Kidney glomerular epithelial cell (primary cell): ENCODE measurements around the gene ZNF93.
"Not testable (repeated sequence)": the region's sequence is repeated elsewhere in the genome, so short reads cannot be mapped to it uniquely, and the experiment has no call there.

Experiments
- DNase-seq: peaks from one replicate; lab custom pipeline; 2025; lab: John Stamatoyannopoulos, UW

Gene ZNF93

GRCh38 chr19:19900729-19901444, at the start of gene ZNF93:
TSS of gene ZNF93 (plus strand) at chr19:19900946. CDS start at chr19:19901089, 143 bp downstream.
- peak; percentile 67 for DNase-seq

- not testable (repeated sequence) for DNase-seq
Observed at GRCh38 chr19:19851740-19852139, 49.0 kb upstream of the ZNF93 start.

- DNase-seq, result no peak
Observed at GRCh38 chr19:19858751-19859150, 42.0 kb upstream of the ZNF93 start.

- DNase-seq, result no peak
Observed at GRCh38 chr19:19860756-19861390, 39.9 kb upstream of the ZNF93 start.

- peak; percentile 87 for DNase-seq
Observed at GRCh38 chr19:19865750-19866610, 34.8 kb upstream of the ZNF93 start, which contains the start of gene ZNF253. TSS of gene ZNF253 (plus strand) at chr19:19865882. CDS start at chr19:19865997, 115 bp downstream.

GRCh38 chr19:19866611-19867248, 34.0 kb upstream of the ZNF93 start:
- no peak for DNase-seq

- DNase-seq, result not testable (repeated sequence)
Observed at GRCh38 chr19:19870086-19870485, 30.7 kb upstream of the ZNF93 start.

GRCh38 chr19:19871932-19872331, 28.8 kb upstream of the ZNF93 start:
- DNase-seq, result no peak

- DNase-seq, result no peak
Observed at GRCh38 chr19:19873381-19873780, 27.4 kb upstream of the ZNF93 start.

- DNase-seq, result no peak
Observed at GRCh38 chr19:19877724-19878123, 23.0 kb upstream of the ZNF93 start.

- no peak for DNase-seq
Observed at GRCh38 chr19:19884583-19884982, 16.2 kb upstream of the ZNF93 start.

GRCh38 chr19:19892055-19892941, 8.4 kb upstream of the ZNF93 start:
- not testable (repeated sequence) for DNase-seq

GRCh38 chr19:19900139-19900728, 512 bp upstream of the ZNF93 start:
- DNase-seq, result peak; percentile 26

- not testable (repeated sequence) for DNase-seq
Observed at GRCh38 chr19:19907551-19907950, 6.8 kb downstream of the ZNF93 start.

GRCh38 chr19:19909654-19910053, 8.9 kb downstream of the ZNF93 start:
- DNase-seq, result no peak

- peak; percentile 7 for DNase-seq
Observed at GRCh38 chr19:19911150-19911549, 10.4 kb downstream of the ZNF93 start.

GRCh38 chr19:19914596-19914995, 13.8 kb downstream of the ZNF93 start:
- DNase-seq, result no peak

- DNase-seq, result not testable (repeated sequence)
Observed at GRCh38 chr19:19930417-19930816, 29.7 kb downstream of the ZNF93 start.

GRCh38 chr19:19933432-19934314, 32.9 kb downstream of the ZNF93 start:
- not testable (repeated sequence) for DNase-seq
